Measurements from ENCODE around the gene CLTB. TPM values are rescaled to one million over a fixed set of nuclear protein-coding genes. Genes with fewer than 3 reads are reported as not detected.

CLTB gene
- total RNA-seq, 1 experiment from 2014 or later = 58.6 TPM

DNA sequence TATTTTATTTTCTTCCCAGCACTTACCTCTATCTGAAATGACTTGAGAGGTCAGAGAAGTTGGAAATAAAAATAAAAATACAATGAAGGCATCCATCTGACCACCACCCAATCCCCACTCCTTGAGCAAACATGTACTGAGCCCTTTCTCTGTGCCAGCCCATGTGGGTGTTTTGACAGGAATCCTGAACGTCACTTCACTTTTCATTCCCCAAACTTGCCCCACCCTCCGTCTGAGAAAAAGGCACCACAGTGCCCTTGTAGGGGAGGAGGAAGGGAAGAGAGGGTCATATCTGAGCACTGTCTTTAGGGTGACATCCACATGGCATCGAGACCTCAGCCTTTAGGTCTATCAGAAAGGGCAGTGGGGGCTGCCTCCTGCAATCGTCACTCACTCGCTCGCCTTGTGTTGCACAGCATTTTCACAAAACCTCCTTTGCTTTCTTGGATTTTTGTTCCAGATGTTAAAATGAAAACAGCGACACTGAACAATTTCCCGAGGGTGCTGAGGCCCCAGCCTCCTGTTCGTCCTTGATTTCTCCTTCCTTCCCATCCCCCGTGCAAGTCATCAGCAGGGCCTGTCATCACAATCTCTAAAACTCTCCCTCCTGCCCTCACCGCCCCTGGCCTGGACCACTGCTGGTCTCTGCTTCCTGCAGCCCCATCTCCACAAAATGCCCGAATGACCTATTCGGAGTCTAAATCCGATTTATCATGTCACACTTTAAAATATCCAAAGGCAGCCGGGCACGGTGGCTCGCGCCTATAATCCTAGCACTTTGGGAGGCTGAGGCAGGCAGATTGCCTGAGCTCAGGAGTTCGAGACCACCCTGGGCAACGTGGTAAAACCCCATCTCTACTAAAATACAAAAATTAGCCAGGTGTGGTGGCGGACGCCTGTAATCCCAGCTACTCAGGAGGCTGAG is 14.8 kb downstream of the CLTB start:
- Histone ChIP-seq H3K9me2 (ENCODE audit: insufficient read depth) (no peaks in the 10 kb centered on the region), H3K27ac (ENCODE audit: low read depth, low read length) (no peak overlapping the region), H2AFZ (ENCODE audit: low read depth, low read length, poor library complexity, severe bottlenecking) (no peak overlapping the region), H3K27me3 (ENCODE audit: insufficient read depth, low read length) (no peaks in the 10 kb centered on the region), H3K4me1 (ENCODE audit: control insufficient read depth in 1 of 2, insufficient read depth in 2 of 2, low read length in 2 of 2) (peaks cover 13 to 26% of the 10 kb centered on the region in 2 experiments), H3K9me3 (ENCODE audit: control insufficient read depth in 1 of 2, insufficient read depth in 1 of 2, low read depth in 1 of 2, low read length in 2 of 2) (no peaks in the 10 kb centered on the region), H4K20me1 (ENCODE audit: insufficient read depth) (no peaks in the 10 kb centered on the region), H3K9ac (ENCODE audit: low read length) (0 out of 2 replicates have a peak overlapping the region, but pooled peaks have one; percentile 8), H3K4me2 (ENCODE audit: low read length) (peak overlapping the region; percentile 59; the same call in 1 of the 2 replicates), H3K79me2 (ENCODE audit: insufficient read depth, low read length) (no peaks in the 10 kb centered on the region), H3K4me3 (replicated peaks in 1 of 2; ENCODE audit: low read depth in 1 of 2, low read length in 2 of 2) (no peak overlapping the region), H3K36me3 (ENCODE audit: control insufficient read depth in 1 of 2, insufficient read depth in 2 of 2, low read length in 2 of 2) (no peaks in the 10 kb centered on the region)
- BruUV-seq (replicated peaks) = no TSS peak
- DNase-seq (ENCODE audit: low read depth, low spot score) = no peak
- ChIA-PET CTCF (no interaction called here), POLR2A (no interaction called here), RAD21 (ENCODE audit: low non-redundant PET in 1 of 2, low total read pairs in 2 of 2, uncharacterized antibody in 2 of 2, unreplicated experiment in 2 of 2) (no interaction called here)
- intact Hi-C loops (cut with micrococcal nuclease) = no loop called here
- no peak for ATAC-seq
- TF ChIP-seq RAD21 (IDR thresholded peaks at IDR 0.05; ENCODE audit: low read depth) (no peak), ZNF274 (IDR thresholded peaks at IDR 0.05; ENCODE audit: low read depth, low read length) (no peak), FOSL1 (IDR thresholded peaks at IDR 0.05; ENCODE audit: low read depth) (no peak), EGR1 (IDR thresholded peaks at IDR 0.05; ENCODE audit: low read depth) (no peak), JUND (IDR thresholded peaks at IDR 0.05) (no peak), TCF7L2 (IDR thresholded peaks at IDR 0.05; ENCODE audit: borderline replicate concordance, extremely low read depth, insufficient read depth, insufficient read length) (no peak), SRF (IDR thresholded peaks at IDR 0.05; ENCODE audit: low read depth) (no peak), EZH2phosphoT487 (IDR thresholded peaks at IDR 0.05; ENCODE audit: borderline replicate concordance) (no peak), CBX3 (IDR thresholded peaks at IDR 0.05; ENCODE audit: low read depth) (no peak), SP1 (IDR thresholded peaks at IDR 0.05; ENCODE audit: low read depth) (no peak), POLR2AphosphoS5 (IDR thresholded peaks at IDR 0.05; ENCODE audit: low read depth, low read length) (no peak), SIN3A (IDR thresholded peaks at IDR 0.05; ENCODE audit: low read depth) (no peak), POLR2A (IDR thresholded peaks at IDR 0.05; ENCODE audit: borderline replicate concordance, extremely low read depth, insufficient read depth, insufficient read length) (no peak), CEBPB (IDR thresholded peaks at IDR 0.05; ENCODE audit: low read depth) (no peak)
- TF ChIP-seq, protein P1, sequence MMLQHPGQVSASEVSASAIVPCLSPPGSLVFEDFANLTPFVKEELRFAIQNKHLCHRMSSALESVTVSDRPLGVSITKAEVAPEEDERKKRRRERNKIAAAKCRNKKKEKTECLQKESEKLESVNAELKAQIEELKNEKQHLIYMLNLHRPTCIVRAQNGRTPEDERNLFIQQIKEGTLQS (IDR thresholded peaks at IDR 0.05) = no peak
- TF ChIP-seq, protein P2, sequence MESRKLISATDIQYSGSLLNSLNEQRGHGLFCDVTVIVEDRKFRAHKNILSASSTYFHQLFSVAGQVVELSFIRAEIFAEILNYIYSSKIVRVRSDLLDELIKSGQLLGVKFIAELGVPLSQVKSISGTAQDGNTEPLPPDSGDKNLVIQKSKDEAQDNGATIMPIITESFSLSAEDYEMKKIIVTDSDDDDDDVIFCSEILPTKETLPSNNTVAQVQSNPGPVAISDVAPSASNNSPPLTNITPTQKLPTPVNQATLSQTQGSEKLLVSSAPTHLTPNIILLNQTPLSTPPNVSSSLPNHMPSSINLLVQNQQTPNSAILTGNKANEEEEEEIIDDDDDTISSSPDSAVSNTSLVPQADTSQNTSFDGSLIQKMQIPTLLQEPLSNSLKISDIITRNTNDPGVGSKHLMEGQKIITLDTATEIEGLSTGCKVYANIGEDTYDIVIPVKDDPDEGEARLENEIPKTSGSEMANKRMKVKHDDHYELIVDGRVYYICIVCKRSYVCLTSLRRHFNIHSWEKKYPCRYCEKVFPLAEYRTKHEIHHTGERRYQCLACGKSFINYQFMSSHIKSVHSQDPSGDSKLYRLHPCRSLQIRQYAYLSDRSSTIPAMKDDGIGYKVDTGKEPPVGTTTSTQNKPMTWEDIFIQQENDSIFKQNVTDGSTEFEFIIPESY (IDR thresholded peaks at IDR 0.05; ENCODE audit: extremely low read depth, insufficient replicate concordance, low read length) = no peak
- TF ChIP-seq, protein P3, sequence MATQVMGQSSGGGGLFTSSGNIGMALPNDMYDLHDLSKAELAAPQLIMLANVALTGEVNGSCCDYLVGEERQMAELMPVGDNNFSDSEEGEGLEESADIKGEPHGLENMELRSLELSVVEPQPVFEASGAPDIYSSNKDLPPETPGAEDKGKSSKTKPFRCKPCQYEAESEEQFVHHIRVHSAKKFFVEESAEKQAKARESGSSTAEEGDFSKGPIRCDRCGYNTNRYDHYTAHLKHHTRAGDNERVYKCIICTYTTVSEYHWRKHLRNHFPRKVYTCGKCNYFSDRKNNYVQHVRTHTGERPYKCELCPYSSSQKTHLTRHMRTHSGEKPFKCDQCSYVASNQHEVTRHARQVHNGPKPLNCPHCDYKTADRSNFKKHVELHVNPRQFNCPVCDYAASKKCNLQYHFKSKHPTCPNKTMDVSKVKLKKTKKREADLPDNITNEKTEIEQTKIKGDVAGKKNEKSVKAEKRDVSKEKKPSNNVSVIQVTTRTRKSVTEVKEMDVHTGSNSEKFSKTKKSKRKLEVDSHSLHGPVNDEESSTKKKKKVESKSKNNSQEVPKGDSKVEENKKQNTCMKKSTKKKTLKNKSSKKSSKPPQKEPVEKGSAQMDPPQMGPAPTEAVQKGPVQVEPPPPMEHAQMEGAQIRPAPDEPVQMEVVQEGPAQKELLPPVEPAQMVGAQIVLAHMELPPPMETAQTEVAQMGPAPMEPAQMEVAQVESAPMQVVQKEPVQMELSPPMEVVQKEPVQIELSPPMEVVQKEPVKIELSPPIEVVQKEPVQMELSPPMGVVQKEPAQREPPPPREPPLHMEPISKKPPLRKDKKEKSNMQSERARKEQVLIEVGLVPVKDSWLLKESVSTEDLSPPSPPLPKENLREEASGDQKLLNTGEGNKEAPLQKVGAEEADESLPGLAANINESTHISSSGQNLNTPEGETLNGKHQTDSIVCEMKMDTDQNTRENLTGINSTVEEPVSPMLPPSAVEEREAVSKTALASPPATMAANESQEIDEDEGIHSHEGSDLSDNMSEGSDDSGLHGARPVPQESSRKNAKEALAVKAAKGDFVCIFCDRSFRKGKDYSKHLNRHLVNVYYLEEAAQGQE (IDR thresholded peaks at IDR 0.05; ENCODE audit: low read depth) = no peak
- TF ChIP-seq, protein P4, sequence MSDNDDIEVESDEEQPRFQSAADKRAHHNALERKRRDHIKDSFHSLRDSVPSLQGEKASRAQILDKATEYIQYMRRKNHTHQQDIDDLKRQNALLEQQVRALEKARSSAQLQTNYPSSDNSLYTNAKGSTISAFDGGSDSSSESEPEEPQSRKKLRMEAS (IDR thresholded peaks at IDR 0.05) = no peak
- TF ChIP-seq, protein P5, sequence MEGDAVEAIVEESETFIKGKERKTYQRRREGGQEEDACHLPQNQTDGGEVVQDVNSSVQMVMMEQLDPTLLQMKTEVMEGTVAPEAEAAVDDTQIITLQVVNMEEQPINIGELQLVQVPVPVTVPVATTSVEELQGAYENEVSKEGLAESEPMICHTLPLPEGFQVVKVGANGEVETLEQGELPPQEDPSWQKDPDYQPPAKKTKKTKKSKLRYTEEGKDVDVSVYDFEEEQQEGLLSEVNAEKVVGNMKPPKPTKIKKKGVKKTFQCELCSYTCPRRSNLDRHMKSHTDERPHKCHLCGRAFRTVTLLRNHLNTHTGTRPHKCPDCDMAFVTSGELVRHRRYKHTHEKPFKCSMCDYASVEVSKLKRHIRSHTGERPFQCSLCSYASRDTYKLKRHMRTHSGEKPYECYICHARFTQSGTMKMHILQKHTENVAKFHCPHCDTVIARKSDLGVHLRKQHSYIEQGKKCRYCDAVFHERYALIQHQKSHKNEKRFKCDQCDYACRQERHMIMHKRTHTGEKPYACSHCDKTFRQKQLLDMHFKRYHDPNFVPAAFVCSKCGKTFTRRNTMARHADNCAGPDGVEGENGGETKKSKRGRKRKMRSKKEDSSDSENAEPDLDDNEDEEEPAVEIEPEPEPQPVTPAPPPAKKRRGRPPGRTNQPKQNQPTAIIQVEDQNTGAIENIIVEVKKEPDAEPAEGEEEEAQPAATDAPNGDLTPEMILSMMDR (IDR thresholded peaks at IDR 0.05 in 2 of 3, conservative IDR thresholded peaks at IDR 0.05 in 1 of 3; ENCODE audit: borderline replicate concordance in 1 of 3, insufficient read depth in 1 of 3, low read depth in 2 of 3, low read length in 2 of 3) = no peak
